ENCODE results near the gene PELI1. TPM values are rescaled to one million over a fixed set of nuclear protein-coding genes. Genes with fewer than 3 reads are reported as not detected.

Gene PELI1
- total RNA-seq, 3 donors from 2014 or later: 45.6 to 51.2 (median 48.9) TPM

DNA sequence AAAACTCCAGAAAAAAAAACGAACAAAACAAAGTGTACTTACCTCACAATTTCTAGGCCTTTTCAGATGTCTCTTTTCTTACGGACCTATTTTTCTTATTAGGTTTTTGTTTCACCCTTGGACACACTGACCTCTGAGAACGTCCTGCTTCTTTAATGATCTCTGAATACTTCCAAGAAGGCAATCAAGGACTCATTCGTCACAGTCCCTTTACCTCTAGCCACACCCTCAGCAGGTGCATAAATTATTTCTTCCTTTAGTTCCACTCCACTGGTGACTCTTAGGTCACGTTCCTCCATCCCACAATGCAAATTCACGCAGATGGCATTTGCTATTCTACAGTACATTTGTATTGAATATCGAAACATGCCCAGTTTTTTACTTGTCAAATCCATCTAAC lies 21.9 kb downstream of the PELI1 start:
- intact Hi-C loops (cut with DNase I, micrococcal nuclease): no loop called here
- DNase-seq: peak in 1 of 3 donors; percentile 43
- peak; percentile 82 for ATAC-seq
- TF ChIP-seq, protein P1, sequence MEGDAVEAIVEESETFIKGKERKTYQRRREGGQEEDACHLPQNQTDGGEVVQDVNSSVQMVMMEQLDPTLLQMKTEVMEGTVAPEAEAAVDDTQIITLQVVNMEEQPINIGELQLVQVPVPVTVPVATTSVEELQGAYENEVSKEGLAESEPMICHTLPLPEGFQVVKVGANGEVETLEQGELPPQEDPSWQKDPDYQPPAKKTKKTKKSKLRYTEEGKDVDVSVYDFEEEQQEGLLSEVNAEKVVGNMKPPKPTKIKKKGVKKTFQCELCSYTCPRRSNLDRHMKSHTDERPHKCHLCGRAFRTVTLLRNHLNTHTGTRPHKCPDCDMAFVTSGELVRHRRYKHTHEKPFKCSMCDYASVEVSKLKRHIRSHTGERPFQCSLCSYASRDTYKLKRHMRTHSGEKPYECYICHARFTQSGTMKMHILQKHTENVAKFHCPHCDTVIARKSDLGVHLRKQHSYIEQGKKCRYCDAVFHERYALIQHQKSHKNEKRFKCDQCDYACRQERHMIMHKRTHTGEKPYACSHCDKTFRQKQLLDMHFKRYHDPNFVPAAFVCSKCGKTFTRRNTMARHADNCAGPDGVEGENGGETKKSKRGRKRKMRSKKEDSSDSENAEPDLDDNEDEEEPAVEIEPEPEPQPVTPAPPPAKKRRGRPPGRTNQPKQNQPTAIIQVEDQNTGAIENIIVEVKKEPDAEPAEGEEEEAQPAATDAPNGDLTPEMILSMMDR (IDR thresholded peaks at IDR 0.05): no peak
- Histone ChIP-seq H3K9me3 (no peaks in the 10 kb centered on the region), H3K4me1 (ENCODE audit: low read depth) (peaks cover 47% of the 10 kb centered on the region), H3K36me3 (ENCODE audit: low read depth) (no peaks in the 10 kb centered on the region), H3K4me3 (no peak overlapping the region)

DNA sequence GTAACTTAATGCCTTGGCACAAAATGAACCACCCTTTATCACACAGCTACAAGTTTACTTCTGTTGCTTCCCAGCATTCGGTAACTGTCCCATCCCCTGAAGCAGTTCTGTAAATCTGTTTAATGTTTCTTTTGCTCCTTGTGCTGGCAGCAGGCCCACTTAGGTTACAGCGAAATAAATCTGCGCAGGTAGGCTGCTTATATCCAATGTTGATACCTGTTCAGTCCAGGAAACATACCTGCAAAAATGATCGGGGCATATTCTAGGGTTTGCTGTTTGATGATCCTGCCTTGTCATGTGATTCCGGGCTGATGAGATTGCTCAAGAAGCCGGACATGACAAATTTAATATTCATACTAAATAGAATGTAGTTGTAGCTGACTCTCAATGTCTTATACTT lies 23.3 kb downstream of the PELI1 start:
- intact Hi-C loops (cut with DNase I, micrococcal nuclease): no loop called here
- Histone ChIP-seq H3K9me3 (no peaks in the 10 kb centered on the region), H3K4me1 (ENCODE audit: low read depth) (peaks cover 57% of the 10 kb centered on the region), H3K36me3 (ENCODE audit: low read depth) (no peaks in the 10 kb centered on the region), H3K4me3 (no peak overlapping the region)
- DNase-seq (peak in 2 of 3 donors; percentile 59 to 70), ATAC-seq (peak; percentile 57)
- TF ChIP-seq, protein P1 (IDR thresholded peaks at IDR 0.05): no peak

DNA sequence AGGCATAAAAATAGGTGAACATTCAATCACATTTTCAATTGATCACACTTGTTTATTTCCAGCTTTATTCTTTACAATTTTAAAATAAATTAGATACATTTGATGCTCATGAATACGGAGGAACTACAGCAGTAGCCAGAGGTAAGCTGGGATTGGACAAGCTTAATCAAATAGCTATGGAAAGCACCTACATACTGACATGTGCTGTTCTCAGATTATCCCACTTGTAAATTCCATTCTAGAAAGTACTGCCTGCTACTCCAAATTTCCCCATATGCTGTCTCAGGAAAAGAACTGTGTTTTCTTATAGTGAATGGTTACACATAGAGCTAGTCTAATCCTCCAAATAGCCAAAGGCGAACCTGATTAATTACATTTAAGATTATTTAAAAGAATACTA lies 24.2 kb downstream of the PELI1 start:
- intact Hi-C loops (cut with DNase I, micrococcal nuclease): no loop called here
- TF ChIP-seq, protein P1 (IDR thresholded peaks at IDR 0.05): no peak
- DNase-seq (no peak), ATAC-seq (no peak)
- Histone ChIP-seq H3K36me3 (ENCODE audit: low read depth) (no peaks in the 10 kb centered on the region), H3K9me3 (no peaks in the 10 kb centered on the region), H3K4me3 (no peak overlapping the region), H3K4me1 (ENCODE audit: low read depth) (peaks cover 65% of the 10 kb centered on the region)

DNA sequence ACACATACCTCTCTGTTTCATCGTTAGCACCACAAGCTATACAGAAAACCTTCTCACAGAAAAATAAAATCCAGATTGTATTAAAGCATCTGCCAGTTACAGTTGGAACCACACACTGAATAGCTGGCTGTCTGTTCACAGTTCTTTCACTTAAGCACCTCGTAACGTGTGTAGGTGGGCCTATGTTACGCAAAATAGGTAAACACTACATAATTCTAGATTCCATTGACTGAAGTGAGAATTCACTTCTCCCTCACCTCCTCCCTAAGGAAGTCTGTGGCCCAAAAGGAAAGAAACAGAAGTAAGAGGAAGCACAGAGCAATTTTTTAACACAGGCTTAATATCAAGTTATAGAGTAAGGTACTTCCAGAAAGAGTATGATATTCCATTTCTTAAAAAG lies 24.9 kb downstream of the PELI1 start:
- no peak overlapping the region for H3K4me3 ChIP-seq
- no peak for DNase-seq
- intact Hi-C loops (cut with DNase I, micrococcal nuclease): no loop called here
- H3K9me3 ChIP-seq: no peaks in the 10 kb centered on the region
- no peaks in the 10 kb centered on the region for H3K36me3 ChIP-seq (ENCODE audit: low read depth)
- peak; percentile 37 for ATAC-seq
- TF ChIP-seq, protein P1 (IDR thresholded peaks at IDR 0.05): no peak
- peaks cover 67% of the 10 kb centered on the region for H3K4me1 ChIP-seq (ENCODE audit: low read depth)

DNA sequence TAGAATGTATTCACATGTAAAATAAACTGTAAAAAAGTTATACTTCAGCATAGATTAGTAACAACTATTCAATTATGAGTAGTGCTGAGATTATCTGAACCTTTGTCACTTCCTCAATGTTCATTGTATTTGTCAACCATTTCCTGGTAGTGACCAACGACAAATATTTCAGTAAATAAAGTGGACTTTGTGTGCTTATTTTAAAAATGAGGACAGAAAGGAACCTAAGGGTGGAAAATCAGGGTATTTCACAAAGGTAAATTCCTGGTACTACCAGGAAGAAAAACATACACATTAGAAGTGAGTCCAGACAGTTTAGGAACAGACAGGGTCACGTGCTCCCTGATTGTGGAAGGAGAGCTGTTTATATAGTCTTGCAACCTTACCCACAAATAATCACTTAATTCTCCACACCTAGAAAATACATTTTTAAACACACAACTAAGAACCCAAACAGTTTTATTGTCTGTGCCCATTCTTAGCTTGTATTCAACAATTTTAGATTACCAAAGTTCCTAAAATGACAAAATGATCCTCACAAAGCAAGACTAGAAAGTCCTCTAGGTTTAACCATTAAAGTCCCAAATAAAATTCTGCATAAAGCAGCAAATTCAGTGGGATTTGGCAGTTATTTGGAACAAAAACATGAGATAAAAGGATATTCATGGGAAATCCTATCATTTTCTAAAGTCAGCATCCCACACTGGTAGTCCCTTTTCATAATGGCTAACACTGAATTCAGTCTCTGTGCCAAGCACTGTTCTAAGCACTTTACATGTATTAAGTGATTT lies 28.2 kb downstream of the PELI1 start:
- H3K4me1 ChIP-seq (ENCODE audit: low read depth): peaks cover 69% of the 10 kb centered on the region
- no peaks in the 10 kb centered on the region for H3K9me3 ChIP-seq

More for the DNA sequence above, 28.2 kb downstream of the PELI1 start:
- TF ChIP-seq, protein P1 (IDR thresholded peaks at IDR 0.05): no peak
- Histone ChIP-seq H3K4me3 (no peak overlapping the region), H3K36me3 (ENCODE audit: low read depth) (no peaks in the 10 kb centered on the region)
- intact Hi-C loops (cut with DNase I, micrococcal nuclease): no loop called here
- DNase-seq: no peak
- ATAC-seq: peak; percentile 69
